ENCODE measurements around the gene ARHGEF10L. TPM values are rescaled to one million over a fixed set of nuclear protein-coding genes. Genes with fewer than 3 reads are reported as not detected.

ARHGEF10L gene
- total RNA-seq, 1 donor from 2014 or later = 20.3 TPM

DNA sequence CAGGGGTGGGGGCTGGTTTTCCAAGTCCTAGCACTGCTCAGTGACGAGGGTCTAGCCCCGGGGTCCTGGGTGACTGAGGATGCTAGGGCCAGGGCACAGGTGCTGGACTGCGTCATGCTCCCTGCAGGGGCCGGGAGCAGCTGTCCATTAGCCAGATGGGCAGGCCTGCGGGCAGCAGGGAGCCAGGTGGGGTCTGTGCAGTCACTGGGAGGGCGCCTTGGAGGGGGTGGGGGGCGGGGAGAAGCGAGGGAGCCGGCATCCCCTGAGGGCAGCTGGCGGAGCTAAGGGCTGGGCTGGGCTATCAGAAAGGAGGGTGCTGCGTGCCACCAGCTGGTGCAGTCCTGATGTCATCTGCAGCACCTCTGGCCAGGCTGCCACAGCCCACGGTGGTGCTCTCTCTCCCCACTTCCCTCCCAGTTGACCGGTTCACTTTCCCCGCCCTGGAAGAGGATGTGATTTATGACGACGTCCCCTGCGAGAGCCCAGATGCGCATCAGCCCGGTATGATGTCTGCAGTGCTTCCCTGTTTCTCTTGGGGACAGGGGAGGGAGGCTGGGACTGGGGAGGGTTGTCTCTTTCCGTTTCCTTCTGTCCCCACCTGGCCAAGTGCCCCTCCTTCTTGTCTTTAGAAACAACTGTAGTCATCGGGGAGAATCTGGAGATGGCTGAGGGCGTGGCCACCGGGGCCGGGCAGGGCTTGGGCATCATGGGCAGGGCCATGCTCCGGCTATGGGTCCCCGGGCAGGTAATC, 63.8 kb downstream of the ARHGEF10L start:
- no peaks in the 10 kb centered on the region for H3K27me3 ChIP-seq
- H3K27me3 Mint-ChIP-seq (ENCODE audit: insufficient read depth, low read depth) = peaks cover 2% of the 10 kb centered on the region
- no peaks in the 10 kb centered on the region for H3K36me3 Mint-ChIP-seq
- no peaks in the 10 kb centered on the region for H3K9me3 ChIP-seq (ENCODE audit: low read depth)
- no peak overlapping the region for H3K9ac ChIP-seq
- peaks cover 3% of the 10 kb centered on the region for H3K4me1 Mint-ChIP-seq
- no peaks in the 10 kb centered on the region for H3F3A ChIP-seq (ENCODE audit: low read depth)
- DNase-seq (ENCODE audit: low spot score) = no peak
- H3K79me2 ChIP-seq (ENCODE audit: low read depth) = no peaks in the 10 kb centered on the region
- no peak overlapping the region for H3K4me3 ChIP-seq
- TF ChIP-seq EZH2phosphoT487 (IDR thresholded peaks at IDR 0.05) (no peak), EZH2 (IDR thresholded peaks at IDR 0.05) (no peak)
- TF ChIP-seq, protein P1, sequence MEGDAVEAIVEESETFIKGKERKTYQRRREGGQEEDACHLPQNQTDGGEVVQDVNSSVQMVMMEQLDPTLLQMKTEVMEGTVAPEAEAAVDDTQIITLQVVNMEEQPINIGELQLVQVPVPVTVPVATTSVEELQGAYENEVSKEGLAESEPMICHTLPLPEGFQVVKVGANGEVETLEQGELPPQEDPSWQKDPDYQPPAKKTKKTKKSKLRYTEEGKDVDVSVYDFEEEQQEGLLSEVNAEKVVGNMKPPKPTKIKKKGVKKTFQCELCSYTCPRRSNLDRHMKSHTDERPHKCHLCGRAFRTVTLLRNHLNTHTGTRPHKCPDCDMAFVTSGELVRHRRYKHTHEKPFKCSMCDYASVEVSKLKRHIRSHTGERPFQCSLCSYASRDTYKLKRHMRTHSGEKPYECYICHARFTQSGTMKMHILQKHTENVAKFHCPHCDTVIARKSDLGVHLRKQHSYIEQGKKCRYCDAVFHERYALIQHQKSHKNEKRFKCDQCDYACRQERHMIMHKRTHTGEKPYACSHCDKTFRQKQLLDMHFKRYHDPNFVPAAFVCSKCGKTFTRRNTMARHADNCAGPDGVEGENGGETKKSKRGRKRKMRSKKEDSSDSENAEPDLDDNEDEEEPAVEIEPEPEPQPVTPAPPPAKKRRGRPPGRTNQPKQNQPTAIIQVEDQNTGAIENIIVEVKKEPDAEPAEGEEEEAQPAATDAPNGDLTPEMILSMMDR (IDR thresholded peaks at IDR 0.05) = no peak
- H3K4me3 Mint-ChIP-seq = no peak overlapping the region
- no peaks in the 10 kb centered on the region for H3K4me1 ChIP-seq
- no peak overlapping the region for H3K27ac Mint-ChIP-seq
- no peaks in the 10 kb centered on the region for H3K36me3 ChIP-seq
- H3K27ac ChIP-seq = no peak overlapping the region
- H3K4me2 ChIP-seq = no peak overlapping the region
- no peak overlapping the region for H2AFZ ChIP-seq (replicated peaks)
- H3K9me3 Mint-ChIP-seq = no peaks in the 10 kb centered on the region
- H4K20me1 ChIP-seq (ENCODE audit: low read depth) = peaks cover 12% of the 10 kb centered on the region

DNA sequence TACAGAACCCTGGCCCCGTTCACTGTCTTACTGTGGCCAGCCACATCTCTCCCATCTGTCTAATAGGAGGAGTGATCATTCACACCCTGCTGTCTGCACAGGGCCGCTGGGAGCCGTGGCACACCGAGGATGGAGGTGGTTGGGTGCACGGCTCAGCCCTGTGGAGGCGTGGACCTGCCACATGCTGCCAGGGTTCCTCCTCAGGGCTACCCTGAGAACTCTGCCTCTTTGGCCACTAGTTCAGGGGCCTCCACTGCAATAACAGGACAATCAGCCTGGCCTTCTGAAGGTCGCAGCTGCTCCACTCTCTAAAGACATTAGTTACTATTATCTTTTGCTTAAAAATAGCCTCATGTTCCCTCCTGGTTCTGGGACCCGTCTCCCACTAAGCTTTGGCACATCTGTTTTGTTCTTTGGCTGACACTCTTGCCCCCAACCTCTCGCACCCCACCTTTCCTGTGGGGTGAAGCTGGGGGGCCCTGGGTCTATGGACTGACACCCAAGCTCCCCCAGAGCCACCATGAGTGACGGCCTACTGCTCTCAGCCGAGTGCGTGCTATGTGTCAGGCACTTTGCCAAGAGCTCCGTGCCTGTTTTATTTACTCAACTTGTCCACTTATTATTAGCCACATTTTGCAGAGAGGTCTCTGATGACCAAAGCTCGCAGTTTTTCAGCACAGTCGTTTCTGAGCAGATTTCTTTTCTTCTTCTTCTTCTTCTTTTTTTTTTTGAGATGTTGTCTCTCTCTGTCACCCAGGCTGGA, 66.3 kb downstream of the ARHGEF10L start:
- H3K4me3 Mint-ChIP-seq = no peak overlapping the region
- Histone ChIP-seq H3K9me3 (ENCODE audit: low read depth) (no peaks in the 10 kb centered on the region), H2AFZ (replicated peaks) (no peak overlapping the region), H3F3A (ENCODE audit: low read depth) (no peaks in the 10 kb centered on the region), H3K27ac (no peak overlapping the region), H3K79me2 (ENCODE audit: low read depth) (no peaks in the 10 kb centered on the region), H3K27me3 (no peaks in the 10 kb centered on the region), H4K20me1 (ENCODE audit: low read depth) (peaks cover 6% of the 10 kb centered on the region), H3K36me3 (no peaks in the 10 kb centered on the region), H3K4me3 (no peak overlapping the region), H3K4me2 (no peak overlapping the region), H3K9ac (no peak overlapping the region), H3K4me1 (no peaks in the 10 kb centered on the region)
- no peak overlapping the region for H3K27ac Mint-ChIP-seq
- TF ChIP-seq, protein P1 (IDR thresholded peaks at IDR 0.05) = no peak
- no peak for TF ChIP-seq EZH2phosphoT487 (IDR thresholded peaks at IDR 0.05)
- no peak for TF ChIP-seq EZH2 (IDR thresholded peaks at IDR 0.05)
- H3K27me3 Mint-ChIP-seq (ENCODE audit: insufficient read depth, low read depth) = peaks cover 2% of the 10 kb centered on the region
- peaks cover 4% of the 10 kb centered on the region for H3K36me3 Mint-ChIP-seq
- no peak for DNase-seq (ENCODE audit: low spot score)
- H3K9me3 Mint-ChIP-seq = no peaks in the 10 kb centered on the region
- H3K4me1 Mint-ChIP-seq = peaks cover 3% of the 10 kb centered on the region

DNA sequence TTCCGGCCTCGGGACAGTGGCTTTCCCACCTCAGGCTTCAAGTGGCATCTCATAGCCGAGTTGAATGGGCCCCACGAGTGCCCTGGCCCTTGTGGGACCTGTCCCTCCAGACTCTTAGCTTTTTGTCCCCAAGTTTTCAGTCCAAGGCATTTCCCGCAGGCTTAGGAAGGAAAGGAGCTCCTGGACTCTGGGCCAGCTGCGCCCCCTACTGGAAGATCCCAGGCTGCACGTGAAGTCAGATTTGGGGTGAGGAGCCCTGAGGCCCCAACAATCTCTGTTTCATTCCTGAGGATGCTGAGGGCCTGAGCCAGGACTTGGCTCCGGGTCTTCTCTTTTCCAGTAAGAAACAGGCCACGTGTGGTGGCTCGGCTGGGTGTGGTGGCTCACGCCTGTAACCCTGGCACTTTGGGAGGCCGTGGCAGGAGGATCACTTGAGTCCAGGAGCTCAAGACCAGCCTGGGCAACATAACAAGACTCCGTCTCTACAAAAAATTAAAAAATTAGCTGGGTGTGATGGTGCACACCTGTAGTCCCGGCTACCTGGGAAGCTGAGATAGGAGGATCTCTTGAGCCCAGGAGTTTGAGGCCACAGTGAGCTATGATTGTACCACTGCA, 67.4 kb downstream of the ARHGEF10L start:
- Histone ChIP-seq H3K79me2 (ENCODE audit: low read depth) (no peaks in the 10 kb centered on the region), H3K4me1 (no peaks in the 10 kb centered on the region), H3K4me3 (no peak overlapping the region), H3K9ac (no peak overlapping the region), H3K27me3 (no peaks in the 10 kb centered on the region), H3F3A (ENCODE audit: low read depth) (no peaks in the 10 kb centered on the region), H2AFZ (replicated peaks) (no peak overlapping the region), H3K27ac (no peak overlapping the region), H3K9me3 (ENCODE audit: low read depth) (no peaks in the 10 kb centered on the region), H3K36me3 (no peaks in the 10 kb centered on the region), H4K20me1 (ENCODE audit: low read depth) (peaks cover 6% of the 10 kb centered on the region), H3K4me2 (no peak overlapping the region)
- peaks cover 6% of the 10 kb centered on the region for H3K36me3 Mint-ChIP-seq
- no peak for TF ChIP-seq EZH2 (IDR thresholded peaks at IDR 0.05)
- TF ChIP-seq, protein P1 (IDR thresholded peaks at IDR 0.05) = peak; percentile 97
- DNase-seq (ENCODE audit: low spot score) = peak; percentile 86
- no peaks in the 10 kb centered on the region for H3K9me3 Mint-ChIP-seq
- H3K4me1 Mint-ChIP-seq = peaks cover 3% of the 10 kb centered on the region
- H3K27me3 Mint-ChIP-seq (ENCODE audit: insufficient read depth, low read depth) = no peaks in the 10 kb centered on the region
- H3K4me3 Mint-ChIP-seq = no peak overlapping the region
- no peak overlapping the region for H3K27ac Mint-ChIP-seq

Data from neural progenitor cell (in vitro differentiated cells).